Coronary artery (tissue), 2 donors: ENCODE results near the gene SIGLEC6.
"Not testable (repeated sequence)": the region's sequence is repeated elsewhere in the genome, so short reads cannot be mapped to it uniquely, and the experiment has no call there.

Source experiments
- DNase-seq: peaks from one replicate; pipeline ENCODE4 v3.0.0-alpha.2; 2017; ENCODE audit warnings: low spot score
- H3K27ac ChIP-seq, 2 donors: fragments of 200-600 bp; sonication (generic); one replicate each; pipeline ENCODE4 v1.5.1; 2016 to 2019
- H3K4me3 ChIP-seq: fragments of 200-600 bp; sonication (generic); 2 replicates; pipeline ENCODE4 v1.5.1; 2016; ENCODE audit warnings: mild to moderate bottlenecking, moderate library complexity
- CTCF ChIP-seq: fragments of 200-600 bp; sonication (generic); IDR thresholded peaks from one replicate; pipeline ENCODE4 v1.5.1; 2019; ENCODE audit warnings: antibody characterized with exemption

The SIGLEC6 gene

DNA sequence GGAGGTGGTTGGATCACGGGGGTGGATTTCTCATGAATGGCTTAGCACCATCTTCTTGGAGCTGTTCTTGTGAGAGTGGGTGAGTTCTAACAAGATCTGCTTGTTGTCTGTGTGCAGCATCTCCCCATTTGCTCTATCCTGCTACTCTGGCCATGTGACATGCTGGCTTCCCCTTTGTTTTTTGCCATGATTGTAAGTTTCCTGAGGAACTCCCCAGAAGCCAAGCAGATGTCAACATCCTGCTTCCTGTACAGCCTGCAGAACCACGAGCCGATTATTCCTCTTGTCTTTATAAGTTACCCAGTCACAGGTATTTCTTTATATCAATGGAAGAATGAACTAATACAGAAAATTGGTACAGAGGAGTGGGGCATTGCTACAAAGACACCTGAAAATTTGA, 27.6 kb downstream of the SIGLEC6 start:
- DNase-seq = no peak
- no peak overlapping the region for H3K4me3 ChIP-seq
- TF ChIP-seq CTCF = no peak
- H3K27ac ChIP-seq = no peak overlapping the region

DNA sequence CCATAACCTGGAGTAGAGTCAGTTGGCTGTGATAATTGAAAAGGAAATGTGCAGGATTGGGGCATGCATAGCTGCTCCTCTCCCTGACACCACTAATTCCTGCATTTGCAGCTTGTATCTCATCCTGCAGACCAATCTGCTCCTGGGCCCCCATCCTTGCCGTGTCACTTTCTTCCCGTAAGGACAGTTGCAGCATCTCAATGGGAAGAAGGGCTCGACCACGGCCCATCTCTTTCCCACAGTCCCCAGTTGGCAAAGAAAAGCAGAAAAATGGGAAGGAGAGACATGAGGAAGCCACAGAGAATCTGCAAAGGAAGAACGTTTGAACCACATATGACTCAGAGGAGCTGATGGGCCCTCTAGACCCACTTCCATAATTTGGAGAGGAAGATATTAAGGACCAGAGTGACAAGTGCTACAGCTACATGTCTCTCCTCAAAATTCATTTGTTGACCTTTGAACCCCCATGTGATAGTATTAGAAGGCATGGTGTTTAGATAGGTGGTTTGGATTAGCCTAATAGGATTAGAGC, 28.1 kb downstream of the SIGLEC6 start:
- no peak overlapping the region for H3K27ac ChIP-seq
- DNase-seq = no peak
- H3K4me3 ChIP-seq = no peak overlapping the region
- no peak for TF ChIP-seq CTCF

DNA sequence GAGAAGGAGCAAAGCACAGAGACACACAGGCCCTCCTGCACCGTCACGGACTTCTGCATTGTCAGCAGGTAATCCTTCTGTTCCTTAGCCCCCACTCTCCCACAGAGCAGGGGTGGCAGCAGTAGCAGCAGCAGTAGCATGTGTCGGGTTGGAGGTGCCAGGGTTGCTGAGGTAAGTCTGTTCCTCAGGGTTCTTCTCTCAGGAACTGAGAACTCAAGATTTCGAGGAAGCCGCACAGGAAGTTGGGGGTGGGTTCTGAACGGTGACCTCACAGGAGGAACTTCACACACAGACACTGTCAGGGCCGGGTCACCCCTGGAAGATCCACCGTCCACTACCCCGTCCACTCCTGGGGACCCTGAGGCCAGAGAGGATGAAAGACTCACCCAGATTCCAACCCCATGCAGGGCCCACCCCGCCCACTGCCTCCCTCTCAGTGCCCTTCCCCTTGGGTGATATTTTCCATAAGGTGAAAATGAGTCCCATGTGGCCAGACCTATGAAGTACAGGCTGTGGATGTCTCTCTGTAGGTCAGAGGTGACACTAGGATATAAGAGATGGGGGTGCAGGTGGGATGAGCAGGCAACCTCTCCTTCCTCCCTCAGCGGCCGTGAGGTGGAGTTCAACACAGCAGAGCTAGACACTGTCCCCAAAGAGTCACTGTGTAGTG, 29.7 kb downstream of the SIGLEC6 start, which contains the start of gene SIGLEC12:
Gene SIGLEC12, minus strand, starts transcription at position 207 of the 670 bp plus-strand sequence. Its CDS starts 67 bp downstream, at position 140.
- Histone ChIP-seq H3K4me3 (no peak within 1 kb of the TSS), H3K27ac (no peak within 1 kb of the TSS)
- DNase-seq = no peak
- no peak for TF ChIP-seq CTCF

DNA sequence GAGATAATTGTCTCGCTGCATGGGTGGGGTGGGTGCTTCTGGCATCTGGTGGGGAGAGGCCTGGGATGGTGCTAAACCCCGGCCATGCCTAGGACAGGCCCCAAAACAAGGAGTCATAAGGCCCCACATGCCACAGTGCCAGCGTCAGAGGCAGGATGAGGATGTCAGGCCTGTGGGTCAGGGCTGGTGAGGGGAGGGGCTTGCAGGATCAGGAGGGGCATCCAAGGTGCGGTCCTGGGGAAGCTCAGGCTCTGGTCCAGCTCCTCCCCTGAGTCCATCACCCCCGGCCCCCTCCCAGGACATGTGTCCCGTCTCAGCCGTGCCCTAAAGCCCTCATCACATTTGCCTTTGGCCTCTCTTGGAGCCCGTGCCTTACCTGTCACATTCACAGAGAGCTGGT, 30.5 kb downstream of the SIGLEC6 start:
- not testable (repeated sequence) for H3K4me3 ChIP-seq, H3K27ac ChIP-seq, DNase-seq

GRCh38 chr19:51497666-51498065, 33.8 kb downstream of the SIGLEC6 start:
- TF ChIP-seq CTCF = no peak

GRCh38 chr19:51493776-51494175, 37.7 kb downstream of the SIGLEC6 start:
- TF ChIP-seq CTCF = no peak
- no peak overlapping the region for H3K27ac ChIP-seq
- no peak overlapping the region for H3K4me3 ChIP-seq
- peak; percentile 58 for DNase-seq

More at GRCh38 chr19:51497666-51498065, 33.8 kb downstream of the SIGLEC6 start:
- Histone ChIP-seq H3K4me3 (no peak overlapping the region), H3K27ac (no peak overlapping the region)
- DNase-seq = no peak

DNA sequence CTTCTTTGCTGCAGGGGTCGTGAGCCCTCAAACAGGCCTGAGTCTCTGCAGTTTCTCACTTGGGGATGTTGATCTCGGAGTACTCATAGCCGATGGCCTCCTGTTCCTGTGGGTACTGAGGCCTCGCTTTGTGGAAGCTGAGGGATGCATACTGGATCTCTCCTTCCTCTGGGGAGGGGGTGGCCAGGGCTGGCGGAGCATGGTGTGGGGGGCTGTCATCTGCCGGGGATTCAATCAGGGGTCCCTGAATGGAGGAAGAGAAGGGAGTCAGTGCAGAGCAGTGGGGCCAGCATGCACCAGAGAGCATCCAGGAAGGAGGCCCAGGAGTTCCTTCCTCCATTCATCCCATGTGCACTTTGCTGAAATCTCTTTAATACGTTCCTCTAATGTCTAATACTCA, 39.9 kb downstream of the SIGLEC6 start:
- Histone ChIP-seq H3K4me3 (no peak overlapping the region), H3K27ac (no peak overlapping the region)
- peak; percentile 46 for DNase-seq
- no peak for TF ChIP-seq CTCF
